Activated gamma-delta T cell (primary cell): Measurements from ENCODE around the gene EGFR.

Experiments used
- DNase-seq: peaks from one replicate; lab custom pipeline; 2025; lab: John Stamatoyannopoulos, UW

The EGFR gene

GRCh38 chr7:55101359-55101758 is 82.5 kb downstream of the EGFR start:
- no peak for DNase-seq

GRCh38 chr7:55104123-55104522 is 85.3 kb downstream of the EGFR start:
- DNase-seq = no peak

GRCh38 chr7:55104712-55105433 is 86.1 kb downstream of the EGFR start:
- no peak for DNase-seq

- DNase-seq = no peak
Observed at GRCh38 chr7:55105952-55106351, 87.1 kb downstream of the EGFR start.

GRCh38 chr7:55107946-55108345 is 89.1 kb downstream of the EGFR start:
- DNase-seq = no peak

GRCh38 chr7:55108401-55108800 is 89.6 kb downstream of the EGFR start:
- DNase-seq = no peak

- DNase-seq = no peak
Observed at GRCh38 chr7:55108818-55109217, 90.0 kb downstream of the EGFR start.

GRCh38 chr7:55109404-55110167 is 90.8 kb downstream of the EGFR start:
- DNase-seq = no peak

- DNase-seq = no peak
Observed at GRCh38 chr7:55110282-55110992, 91.6 kb downstream of the EGFR start.

GRCh38 chr7:55110993-55111361 is 92.2 kb downstream of the EGFR start:
- DNase-seq = no peak

- DNase-seq = no peak
Observed at GRCh38 chr7:55112056-55112455, 93.2 kb downstream of the EGFR start.

GRCh38 chr7:55113760-55114540 is 95.1 kb downstream of the EGFR start:
- peak; percentile 14 for DNase-seq

- no peak for DNase-seq
Observed at GRCh38 chr7:55117286-55117685, 98.5 kb downstream of the EGFR start.

- DNase-seq = no peak
Observed at GRCh38 chr7:55118426-55118825, 99.6 kb downstream of the EGFR start.

- DNase-seq = no peak
Observed at GRCh38 chr7:55119571-55119970, 100.8 kb downstream of the EGFR start.

- DNase-seq = no peak
Observed at GRCh38 chr7:55120074-55120473, 101.3 kb downstream of the EGFR start.

- no peak for DNase-seq
Observed at GRCh38 chr7:55120501-55121198, 101.8 kb downstream of the EGFR start.

GRCh38 chr7:55121249-55121648 is 102.4 kb downstream of the EGFR start:
- no peak for DNase-seq

GRCh38 chr7:55122263-55122662 is 103.4 kb downstream of the EGFR start:
- no peak for DNase-seq

- no peak for DNase-seq
Observed at GRCh38 chr7:55124989-55125875, 106.4 kb downstream of the EGFR start.
